NOMO-1 treated with dmso at 0.1 percent for 144 hours (cell line): ENCODE measurements around the gene THEM4.
A peak's percentile ranks its signal among the peaks of the same experiment; 100 is the strongest.
"Not testable (repeated sequence)": the region's sequence is repeated elsewhere in the genome, so short reads cannot be mapped to it uniquely, and the experiment has no call there.

ENCODE experiments used
- DNase-seq: peaks from one replicate; lab custom pipeline; 2025; ENCODE audit not compliant: unreplicated experiment; lab: John Stamatoyannopoulos, UW

The THEM4 gene

GRCh38 chr1:151897991-151898431, 11.3 kb downstream of the THEM4 start:
- DNase-seq = no peak

GRCh38 chr1:151893176-151893924, 16.0 kb downstream of the THEM4 start:
- no peak for DNase-seq

- no peak for DNase-seq
These were observed 17.1 kb downstream of the THEM4 start for GRCh38 chr1:151892190-151892589.

GRCh38 chr1:151891512-151891911, 17.8 kb downstream of the THEM4 start:
- no peak for DNase-seq

- no peak for DNase-seq
These were observed 20.2 kb downstream of the THEM4 start for GRCh38 chr1:151888972-151889570.

GRCh38 chr1:151887028-151887427, 22.3 kb downstream of the THEM4 start:
- no peak for DNase-seq

- no peak for DNase-seq
These were observed 23.8 kb downstream of the THEM4 start for GRCh38 chr1:151885479-151885878.

- not testable (repeated sequence) for DNase-seq
These were observed 24.4 kb downstream of the THEM4 start for GRCh38 chr1:151884879-151885278.

- not testable (repeated sequence) for DNase-seq
These were observed 24.9 kb downstream of the THEM4 start for GRCh38 chr1:151884445-151884844.

GRCh38 chr1:151883898-151884297, 25.4 kb downstream of the THEM4 start:
- not testable (repeated sequence) for DNase-seq

- not testable (repeated sequence) for DNase-seq
These were observed 26.4 kb downstream of the THEM4 start for GRCh38 chr1:151882918-151883317.

GRCh38 chr1:151882466-151882865, 26.8 kb downstream of the THEM4 start:
- no peak for DNase-seq

GRCh38 chr1:151881479-151881878, 27.8 kb downstream of the THEM4 start:
- no peak for DNase-seq

- no peak for DNase-seq
These were observed 33.8 kb downstream of the THEM4 start for GRCh38 chr1:151875419-151876097.

GRCh38 chr1:151872776-151873175, 36.5 kb downstream of the THEM4 start:
- DNase-seq = not testable (repeated sequence)

GRCh38 chr1:151871284-151872030, 37.9 kb downstream of the THEM4 start:
- DNase-seq = no peak

GRCh38 chr1:151868486-151868885, 40.8 kb downstream of the THEM4 start:
- no peak for DNase-seq

GRCh38 chr1:151867765-151868411, 41.4 kb downstream of the THEM4 start:
- peak; percentile 66 for DNase-seq

GRCh38 chr1:151867321-151867720, 42.0 kb downstream of the THEM4 start:
- no peak for DNase-seq

- no peak for DNase-seq
These were observed 44.9 kb downstream of the THEM4 start for GRCh38 chr1:151864411-151864810.

GRCh38 chr1:151862604-151863003, 46.7 kb downstream of the THEM4 start:
- no peak for DNase-seq
